Breast epithelium (tissue), 3 donors: ENCODE measurements around the gene SNAPC2.
"Not testable (repeated sequence)": the region's sequence is repeated elsewhere in the genome, so short reads cannot be mapped to it uniquely, and the experiment has no call there.

Experiments used
- CTCF ChIP-seq, 3 donors: fragments of 450-650 bp; IDR thresholded peaks; one replicate each; pipeline ENCODE4 v1.5.1; 2016 to 2017; ENCODE audit warnings: antibody characterized with exemption in 3 of 3, mild to moderate bottlenecking in 3 of 3, moderate library complexity in 3 of 3
- POLR2A ChIP-seq: fragments of 450-650 bp; IDR thresholded peaks from one replicate; pipeline ENCODE4 v1.6.1; 2016; ENCODE audit warnings: antibody characterized with exemption, mild to moderate bottlenecking, moderate library complexity
- POLR2AphosphoS5 ChIP-seq, 3 donors: sonication (generic); formaldehyde crosslinking; IDR thresholded peaks; one replicate each; pipeline ENCODE4 v1.6.1; 2017; ENCODE audit warnings: antibody characterized with exemption in 3 of 3

GRCh38 chr19:7930030-7930429 is 9.9 kb downstream of the SNAPC2 start:
- TF ChIP-seq CTCF (IDR thresholded peaks at IDR 0.05); POLR2AphosphoS5 (IDR thresholded peaks at IDR 0.05); POLR2A: not testable (repeated sequence)
